Keratinocyte (primary cell): ENCODE data around the gene MAJIN. TPM values are rescaled to one million over a fixed set of nuclear protein-coding genes. Genes with fewer than 3 reads are reported as not detected.

ENCODE experiments used
- DNase-seq: peaks from one replicate; pipeline ENCODE4 v3.0.0-alpha.2; 2011; ENCODE audit warnings: low read depth, missing footprints, low spot score
- FAIRE-seq: peaks from 2 replicates; lab custom pipeline; 2011; peaks lifted over from hg19 to GRCh38; lab: Jason Lieb, UNC
- H2AFZ ChIP-seq: 2 replicates; pipeline ENCODE4 v1.6.0; 2012; ENCODE audit warnings: low read length, control low read depth, inconsistent platforms; ENCODE audit not compliant: control insufficient read depth
- H3K27ac ChIP-seq: 2 replicates; pipeline ENCODE4 v1.5.1; 2011; ENCODE audit warnings: low read length; ENCODE audit not compliant: control insufficient read depth, insufficient read depth
- H3K27me3 ChIP-seq: 3 replicates; pipeline ENCODE4 v1.6.0; 2011; ENCODE audit warnings: low read length; ENCODE audit not compliant: control insufficient read depth, insufficient read depth; ENCODE audit errors: extremely low read depth
- H3K36me3 ChIP-seq, 2 experiments: 2 replicates in 1 of 2; 3 replicates in 1 of 2; pipeline ENCODE4 v1.5.1; 2011; ENCODE audit warnings: low read length in 2 of 2, mild to moderate bottlenecking in 1 of 2; ENCODE audit not compliant: control insufficient read depth in 2 of 2, insufficient read depth in 2 of 2; ENCODE audit errors: extremely low read depth in 1 of 2
- H3K4me1 ChIP-seq: 3 replicates; pipeline ENCODE4 v1.5.1; 2011; ENCODE audit warnings: low read length; ENCODE audit not compliant: control insufficient read depth, insufficient read depth; ENCODE audit errors: extremely low read depth
- H3K4me2 ChIP-seq: 3 replicates; pipeline ENCODE4 v1.6.0; 2011; ENCODE audit warnings: low read depth, low read length; ENCODE audit not compliant: control insufficient read depth, insufficient read depth; ENCODE audit errors: extremely low read depth
- H3K4me3 ChIP-seq, 3 experiments: fragments of 200-600 bp in 1 of 3; sonication (generic) in 1 of 3; 2 replicates in 2 of 3; 3 replicates in 1 of 3; pipeline ENCODE4 v1.5.1; 2011 to 2016; ENCODE audit warnings: low read length in 3 of 3, mild to moderate bottlenecking in 3 of 3, control low read depth in 2 of 3, inconsistent platforms in 1 of 3, low read depth in 1 of 3, mixed read lengths in 1 of 3, mixed run types in 1 of 3, moderate library complexity in 1 of 3; ENCODE audit not compliant: control insufficient read depth in 2 of 3, insufficient read depth in 2 of 3; ENCODE audit errors: extremely low read depth in 1 of 3
- H3K79me2 ChIP-seq: 2 replicates; pipeline ENCODE4 v1.6.0; 2012; ENCODE audit warnings: low read length; ENCODE audit not compliant: control insufficient read depth, insufficient read depth
- H3K9ac ChIP-seq: 3 replicates; pipeline ENCODE4 v1.6.0; 2011; ENCODE audit warnings: low read length; ENCODE audit not compliant: control insufficient read depth, insufficient read depth; ENCODE audit errors: extremely low read depth
- H3K9me1 ChIP-seq: 3 replicates; pipeline ENCODE4 v1.6.0; 2011; ENCODE audit warnings: low read length; ENCODE audit not compliant: control insufficient read depth, insufficient read depth; ENCODE audit errors: extremely low read depth
- H3K9me3 ChIP-seq: 2 replicates; pipeline ENCODE4 v1.5.1; 2012; ENCODE audit warnings: low read depth, low read length; ENCODE audit not compliant: control insufficient read depth
- H4K20me1 ChIP-seq: 3 replicates; pipeline ENCODE4 v1.6.0; 2011; ENCODE audit warnings: low read length; ENCODE audit not compliant: control insufficient read depth, insufficient read depth; ENCODE audit errors: extremely low read depth
- CTCF ChIP-seq, 3 experiments: IDR thresholded peaks in 1 of 3; conservative IDR thresholded peaks in 1 of 3; optimal IDR thresholded peaks in 1 of 3; 2 replicates in 2 of 3; 3 replicates in 1 of 3; pipeline versions ENCODE3 to v1.5.1; 2011; ENCODE audit warnings: low read length in 3 of 3, mild to moderate bottlenecking in 3 of 3, moderate library complexity in 2 of 3, control low read depth in 1 of 3, inconsistent platforms in 1 of 3; ENCODE audit not compliant: insufficient read depth in 2 of 3; ENCODE audit errors: extremely low read depth in 1 of 3
- EZH2 ChIP-seq: IDR thresholded peaks from one replicate; pipeline ENCODE4 v1.6.1; 2012; ENCODE audit warnings: inconsistent platforms, mild to moderate bottlenecking, low read length, moderate library complexity
- dilution Hi-C: fragments of 300-500 bp; cut with MboI; formaldehyde crosslinking; loops from one replicate; pipeline ENCODE4 v1.7.0; 2020; ENCODE audit warnings: low sequenced_read_pairs; ENCODE audit not compliant: extremely low pct_ligation_motif_present
- polyA plus RNA-seq, 5 experiments: library from polyadenylated mRNA; depleted of rRNA in 3 of 5; stranded (reverse) in 3 of 5; stranded (forward) in 1 of 5; unstranded in 1 of 5; fragments of >200 nt; gene quantifications; 1 replicate in 1 of 5; 2 replicates in 3 of 5; 3 replicates in 1 of 5; pipeline versions ENCODE4 v1.2.1 to v1.2.3, GENCODE V29; 2011 to 2012; ENCODE audit warnings: missing spikeins in 2 of 5, low read depth in 1 of 5, low replicate concordance in 1 of 5

Gene MAJIN
- polyA plus RNA-seq, 1 donor (not counting 4 experiments of a cell fraction or from before 2014, with no cell fraction given), result 0.09 TPM

- Histone ChIP-seq H3K4me2 (no peak overlapping the region), H4K20me1 (no peaks in the 10 kb centered on the region), H3K27me3 (no peaks in the 10 kb centered on the region), H2AFZ (no peak overlapping the region), H3K36me3 (no peaks in the 10 kb centered on the region), H3K4me1 (peaks cover 15% of the 10 kb centered on the region), H3K4me3 (no peak overlapping the region), H3K9me3 (no peaks in the 10 kb centered on the region), H3K9me1 (no peaks in the 10 kb centered on the region), H3K9ac (no peak overlapping the region), H3K79me2 (no peaks in the 10 kb centered on the region), H3K27ac (no peak overlapping the region)
- dilution Hi-C loops, result no loop called here
- TF ChIP-seq EZH2 (no peak), CTCF (optimal IDR thresholded peaks at IDR 0.05 in 1 of 3, IDR thresholded peaks at IDR 0.05 in 1 of 3, conservative IDR thresholded peaks at IDR 0.05 in 1 of 3; ENCODE audit: extremely low read depth in 1 of 3, insufficient read depth in 2 of 3, low read length in 3 of 3) (no peak)
- no peak for FAIRE-seq
- no peak for DNase-seq
These were observed 30.8 kb upstream of the MAJIN start for GRCh38 chr11:65002706-65003105.

- Histone ChIP-seq H3K36me3 (no peaks in the 10 kb centered on the region), H3K4me3 (no peak overlapping the region), H3K79me2 (no peaks in the 10 kb centered on the region), H3K9me1 (no peaks in the 10 kb centered on the region), H3K4me1 (no peaks in the 10 kb centered on the region), H3K9me3 (no peaks in the 10 kb centered on the region), H3K9ac (no peak overlapping the region), H4K20me1 (no peaks in the 10 kb centered on the region), H3K27me3 (no peaks in the 10 kb centered on the region), H3K27ac (no peak overlapping the region), H2AFZ (no peak overlapping the region), H3K4me2 (no peak overlapping the region)
- DNase-seq (no peak), FAIRE-seq (no peak)
- dilution Hi-C loops, result no loop called here
- no peak for TF ChIP-seq CTCF (optimal IDR thresholded peaks at IDR 0.05 in 1 of 3, IDR thresholded peaks at IDR 0.05 in 1 of 3, conservative IDR thresholded peaks at IDR 0.05 in 1 of 3; ENCODE audit: extremely low read depth in 1 of 3, insufficient read depth in 2 of 3, low read length in 3 of 3)
These were observed 27.6 kb upstream of the MAJIN start for GRCh38 chr11:64999478-64999877.
